HEK293 (cell line): Measurements from ENCODE around the gene PPP1R14C.

ENCODE experiments used
- ELK4 ChIP-seq: IDR thresholded peaks from 2 replicates; pipeline ENCODE4 v1.6.1; 2011; ENCODE audit warnings: mild to moderate bottlenecking, low read depth, low read length, borderline replicate concordance
- FEZF1 ChIP-seq: fragments of 450-650 bp; formaldehyde crosslinking; IDR thresholded peaks from 2 replicates; pipeline ENCODE4 v1.5.1; 2016; ENCODE audit warnings: missing biosample characterization, missing genetic modification characterization
- GLI4 ChIP-seq: fragments of 450-650 bp; formaldehyde crosslinking; IDR thresholded peaks from 2 replicates; pipeline ENCODE4 v1.5.1; 2016; ENCODE audit warnings: missing biosample characterization, missing genetic modification characterization
- MYNN ChIP-seq: fragments of 450-650 bp; formaldehyde crosslinking; IDR thresholded peaks from 2 replicates; pipeline ENCODE4 v1.5.1; 2016; ENCODE audit warnings: missing biosample characterization, missing genetic modification characterization, borderline replicate concordance
- ZBTB26 ChIP-seq: fragments of 450-650 bp; formaldehyde crosslinking; optimal IDR thresholded peaks from 2 replicates; pipeline ENCODE3; 2016; ENCODE audit warnings: missing biosample characterization, mild to moderate bottlenecking, missing genetic modification characterization
- ZBTB8A ChIP-seq: fragments of 450-650 bp; formaldehyde crosslinking; IDR thresholded peaks from 2 replicates; pipeline ENCODE4 v1.5.1; 2016; ENCODE audit warnings: missing biosample characterization, missing genetic modification characterization
- ZFP3 ChIP-seq: fragments of 450-650 bp; formaldehyde crosslinking; IDR thresholded peaks from 2 replicates; pipeline ENCODE4 v1.5.1; 2016; ENCODE audit warnings: low read depth, missing biosample characterization, missing genetic modification characterization
- ZNF157 ChIP-seq: fragments of 450-650 bp; formaldehyde crosslinking; IDR thresholded peaks from 2 replicates; pipeline ENCODE4 v1.5.1; 2016; ENCODE audit warnings: missing biosample characterization, missing genetic modification characterization
- ZNF202 ChIP-seq: fragments of 450-650 bp; formaldehyde crosslinking; IDR thresholded peaks from 2 replicates; pipeline ENCODE4 v1.5.1; 2016; ENCODE audit warnings: missing biosample characterization, missing genetic modification characterization, borderline replicate concordance
- ZNF335 ChIP-seq: fragments of 450-650 bp; formaldehyde crosslinking; conservative IDR thresholded peaks from 2 replicates; pipeline ENCODE4 v1.5.1; 2016; ENCODE audit warnings: missing biosample characterization, missing genetic modification characterization
- ZNF529 ChIP-seq: fragments of 450-650 bp; formaldehyde crosslinking; IDR thresholded peaks from 2 replicates; pipeline ENCODE4 v1.5.1; 2017; ENCODE audit warnings: missing genetic modification characterization, missing biosample characterization; ENCODE audit not compliant: insufficient replicate concordance
- ZNF548 ChIP-seq: fragments of 450-650 bp; formaldehyde crosslinking; IDR thresholded peaks from 2 replicates; pipeline ENCODE4 v1.5.1; 2016; ENCODE audit warnings: missing biosample characterization, missing genetic modification characterization
- ZNF555 ChIP-seq: fragments of 450-650 bp; formaldehyde crosslinking; conservative IDR thresholded peaks from 2 replicates; pipeline ENCODE4 v1.5.1; 2017; ENCODE audit warnings: missing biosample characterization, mild to moderate bottlenecking, missing genetic modification characterization, inconsistent platforms
- ZNF596 ChIP-seq: fragments of 450-650 bp; IDR thresholded peaks from 2 replicates; pipeline ENCODE4 v1.5.0; 2018; ENCODE audit warnings: missing biosample characterization, mild to moderate bottlenecking, missing genetic modification characterization, moderate library complexity
- ZNF677 ChIP-seq: fragments of 450-650 bp; IDR thresholded peaks from 2 replicates; pipeline ENCODE4 v1.5.0; 2018; ENCODE audit warnings: missing biosample characterization, mild to moderate bottlenecking, missing genetic modification characterization, moderate library complexity
- ZNF701 ChIP-seq: fragments of 450-650 bp; formaldehyde crosslinking; IDR thresholded peaks from 2 replicates; pipeline ENCODE4 v1.5.1; 2016; ENCODE audit warnings: missing biosample characterization, missing genetic modification characterization
- ZNF707 ChIP-seq: fragments of 450-650 bp; formaldehyde crosslinking; IDR thresholded peaks from 2 replicates; pipeline ENCODE4 v1.5.1; 2016; ENCODE audit warnings: missing biosample characterization, missing genetic modification characterization
- ZNF768 ChIP-seq: fragments of 450-650 bp; formaldehyde crosslinking; IDR thresholded peaks from 2 replicates; pipeline ENCODE4 v1.5.1; 2018; ENCODE audit warnings: missing biosample characterization, mild to moderate bottlenecking, missing genetic modification characterization
- TF ChIP-seq, protein P1 (sequence below): fragments of 450-650 bp; formaldehyde crosslinking; IDR thresholded peaks from 2 replicates; pipeline ENCODE4 v1.5.1; 2016; ENCODE audit warnings: missing biosample characterization, missing genetic modification characterization
- TF ChIP-seq, protein P2 (sequence below): fragments of 450-650 bp; formaldehyde crosslinking; IDR thresholded peaks from 2 replicates; pipeline ENCODE4 v1.5.1; 2017; ENCODE audit warnings: missing biosample characterization, missing genetic modification characterization
- TF ChIP-seq, protein P3 (sequence below): fragments of 450-650 bp; formaldehyde crosslinking; IDR thresholded peaks from 2 replicates; pipeline ENCODE4 v1.5.1; 2016; ENCODE audit warnings: missing biosample characterization, missing genetic modification characterization, borderline replicate concordance
- TF ChIP-seq, protein P4 (sequence below): fragments of 450-650 bp; formaldehyde crosslinking; IDR thresholded peaks from 2 replicates; pipeline ENCODE4 v1.5.1; 2016; ENCODE audit warnings: missing biosample characterization, missing genetic modification characterization, borderline replicate concordance
- TF ChIP-seq, protein P5 (sequence below): fragments of 450-650 bp; formaldehyde crosslinking; IDR thresholded peaks from 2 replicates; pipeline ENCODE4 v1.5.1; 2016; ENCODE audit warnings: missing biosample characterization, missing genetic modification characterization

PPP1R14C gene

GRCh38 chr6:150134280-150134920 lies 8.4 kb upstream of the PPP1R14C start (continued):
- no peak for TF ChIP-seq ZNF529
- TF ChIP-seq ZNF596 (tag by site-specific recombination): 0 out of 2 replicates have a peak, but pooled peaks have one; percentile 49
- no peak for TF ChIP-seq ZNF548 (tag by site-specific recombination)
- no peak for TF ChIP-seq ELK4
- TF ChIP-seq, protein P1, sequence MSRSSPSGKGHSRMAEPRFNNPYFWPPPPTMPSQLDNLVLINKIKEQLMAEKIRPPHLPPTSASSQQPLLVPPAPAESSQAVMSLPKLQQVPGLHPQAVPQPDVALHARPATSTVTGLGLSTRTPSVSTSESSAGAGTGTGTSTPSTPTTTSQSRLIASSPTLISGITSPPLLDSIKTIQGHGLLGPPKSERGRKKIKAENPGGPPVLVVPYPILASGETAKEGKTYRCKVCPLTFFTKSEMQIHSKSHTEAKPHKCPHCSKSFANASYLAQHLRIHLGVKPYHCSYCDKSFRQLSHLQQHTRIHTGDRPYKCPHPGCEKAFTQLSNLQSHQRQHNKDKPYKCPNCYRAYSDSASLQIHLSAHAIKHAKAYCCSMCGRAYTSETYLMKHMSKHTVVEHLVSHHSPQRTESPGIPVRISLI: no peak; the same call in 1 of the 2 replicates
- TF ChIP-seq, protein P2, sequence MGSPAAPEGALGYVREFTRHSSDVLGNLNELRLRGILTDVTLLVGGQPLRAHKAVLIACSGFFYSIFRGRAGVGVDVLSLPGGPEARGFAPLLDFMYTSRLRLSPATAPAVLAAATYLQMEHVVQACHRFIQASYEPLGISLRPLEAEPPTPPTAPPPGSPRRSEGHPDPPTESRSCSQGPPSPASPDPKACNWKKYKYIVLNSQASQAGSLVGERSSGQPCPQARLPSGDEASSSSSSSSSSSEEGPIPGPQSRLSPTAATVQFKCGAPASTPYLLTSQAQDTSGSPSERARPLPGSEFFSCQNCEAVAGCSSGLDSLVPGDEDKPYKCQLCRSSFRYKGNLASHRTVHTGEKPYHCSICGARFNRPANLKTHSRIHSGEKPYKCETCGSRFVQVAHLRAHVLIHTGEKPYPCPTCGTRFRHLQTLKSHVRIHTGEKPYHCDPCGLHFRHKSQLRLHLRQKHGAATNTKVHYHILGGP (tag by site-specific recombination): peak; percentile 40; the same call in 1 of the 2 replicates
- no peak for TF ChIP-seq ZNF768
- TF ChIP-seq, protein P3, sequence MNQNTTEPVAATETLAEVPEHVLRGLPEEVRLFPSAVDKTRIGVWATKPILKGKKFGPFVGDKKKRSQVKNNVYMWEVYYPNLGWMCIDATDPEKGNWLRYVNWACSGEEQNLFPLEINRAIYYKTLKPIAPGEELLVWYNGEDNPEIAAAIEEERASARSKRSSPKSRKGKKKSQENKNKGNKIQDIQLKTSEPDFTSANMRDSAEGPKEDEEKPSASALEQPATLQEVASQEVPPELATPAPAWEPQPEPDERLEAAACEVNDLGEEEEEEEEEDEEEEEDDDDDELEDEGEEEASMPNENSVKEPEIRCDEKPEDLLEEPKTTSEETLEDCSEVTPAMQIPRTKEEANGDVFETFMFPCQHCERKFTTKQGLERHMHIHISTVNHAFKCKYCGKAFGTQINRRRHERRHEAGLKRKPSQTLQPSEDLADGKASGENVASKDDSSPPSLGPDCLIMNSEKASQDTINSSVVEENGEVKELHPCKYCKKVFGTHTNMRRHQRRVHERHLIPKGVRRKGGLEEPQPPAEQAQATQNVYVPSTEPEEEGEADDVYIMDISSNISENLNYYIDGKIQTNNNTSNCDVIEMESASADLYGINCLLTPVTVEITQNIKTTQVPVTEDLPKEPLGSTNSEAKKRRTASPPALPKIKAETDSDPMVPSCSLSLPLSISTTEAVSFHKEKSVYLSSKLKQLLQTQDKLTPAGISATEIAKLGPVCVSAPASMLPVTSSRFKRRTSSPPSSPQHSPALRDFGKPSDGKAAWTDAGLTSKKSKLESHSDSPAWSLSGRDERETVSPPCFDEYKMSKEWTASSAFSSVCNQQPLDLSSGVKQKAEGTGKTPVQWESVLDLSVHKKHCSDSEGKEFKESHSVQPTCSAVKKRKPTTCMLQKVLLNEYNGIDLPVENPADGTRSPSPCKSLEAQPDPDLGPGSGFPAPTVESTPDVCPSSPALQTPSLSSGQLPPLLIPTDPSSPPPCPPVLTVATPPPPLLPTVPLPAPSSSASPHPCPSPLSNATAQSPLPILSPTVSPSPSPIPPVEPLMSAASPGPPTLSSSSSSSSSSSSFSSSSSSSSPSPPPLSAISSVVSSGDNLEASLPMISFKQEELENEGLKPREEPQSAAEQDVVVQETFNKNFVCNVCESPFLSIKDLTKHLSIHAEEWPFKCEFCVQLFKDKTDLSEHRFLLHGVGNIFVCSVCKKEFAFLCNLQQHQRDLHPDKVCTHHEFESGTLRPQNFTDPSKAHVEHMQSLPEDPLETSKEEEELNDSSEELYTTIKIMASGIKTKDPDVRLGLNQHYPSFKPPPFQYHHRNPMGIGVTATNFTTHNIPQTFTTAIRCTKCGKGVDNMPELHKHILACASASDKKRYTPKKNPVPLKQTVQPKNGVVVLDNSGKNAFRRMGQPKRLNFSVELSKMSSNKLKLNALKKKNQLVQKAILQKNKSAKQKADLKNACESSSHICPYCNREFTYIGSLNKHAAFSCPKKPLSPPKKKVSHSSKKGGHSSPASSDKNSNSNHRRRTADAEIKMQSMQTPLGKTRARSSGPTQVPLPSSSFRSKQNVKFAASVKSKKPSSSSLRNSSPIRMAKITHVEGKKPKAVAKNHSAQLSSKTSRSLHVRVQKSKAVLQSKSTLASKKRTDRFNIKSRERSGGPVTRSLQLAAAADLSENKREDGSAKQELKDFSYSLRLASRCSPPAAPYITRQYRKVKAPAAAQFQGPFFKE (tag by site-specific recombination): no peak
- TF ChIP-seq GLI4: no peak
- no peak for TF ChIP-seq ZNF157 (tag by site-specific recombination)
- TF ChIP-seq ZNF202 (tag by site-specific recombination): no peak
- no peak for TF ChIP-seq ZBTB26 (tag by site-specific recombination)
- TF ChIP-seq ZBTB8A (tag by site-specific recombination): peak; percentile 64
- peak; percentile 71; the same call in 1 of the 2 replicates for TF ChIP-seq MYNN (tag by site-specific recombination)
- TF ChIP-seq ZNF701: no peak
- TF ChIP-seq, protein P4, sequence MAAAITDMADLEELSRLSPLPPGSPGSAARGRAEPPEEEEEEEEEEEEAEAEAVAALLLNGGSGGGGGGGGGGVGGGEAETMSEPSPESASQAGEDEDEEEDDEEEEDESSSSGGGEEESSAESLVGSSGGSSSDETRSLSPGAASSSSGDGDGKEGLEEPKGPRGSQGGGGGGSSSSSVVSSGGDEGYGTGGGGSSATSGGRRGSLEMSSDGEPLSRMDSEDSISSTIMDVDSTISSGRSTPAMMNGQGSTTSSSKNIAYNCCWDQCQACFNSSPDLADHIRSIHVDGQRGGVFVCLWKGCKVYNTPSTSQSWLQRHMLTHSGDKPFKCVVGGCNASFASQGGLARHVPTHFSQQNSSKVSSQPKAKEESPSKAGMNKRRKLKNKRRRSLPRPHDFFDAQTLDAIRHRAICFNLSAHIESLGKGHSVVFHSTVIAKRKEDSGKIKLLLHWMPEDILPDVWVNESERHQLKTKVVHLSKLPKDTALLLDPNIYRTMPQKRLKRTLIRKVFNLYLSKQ: no peak
- TF ChIP-seq ZNF335: peak; percentile 57
- TF ChIP-seq ZNF707 (tag by site-specific recombination): no peak
- TF ChIP-seq FEZF1: peak; percentile 89
- TF ChIP-seq, protein P5, sequence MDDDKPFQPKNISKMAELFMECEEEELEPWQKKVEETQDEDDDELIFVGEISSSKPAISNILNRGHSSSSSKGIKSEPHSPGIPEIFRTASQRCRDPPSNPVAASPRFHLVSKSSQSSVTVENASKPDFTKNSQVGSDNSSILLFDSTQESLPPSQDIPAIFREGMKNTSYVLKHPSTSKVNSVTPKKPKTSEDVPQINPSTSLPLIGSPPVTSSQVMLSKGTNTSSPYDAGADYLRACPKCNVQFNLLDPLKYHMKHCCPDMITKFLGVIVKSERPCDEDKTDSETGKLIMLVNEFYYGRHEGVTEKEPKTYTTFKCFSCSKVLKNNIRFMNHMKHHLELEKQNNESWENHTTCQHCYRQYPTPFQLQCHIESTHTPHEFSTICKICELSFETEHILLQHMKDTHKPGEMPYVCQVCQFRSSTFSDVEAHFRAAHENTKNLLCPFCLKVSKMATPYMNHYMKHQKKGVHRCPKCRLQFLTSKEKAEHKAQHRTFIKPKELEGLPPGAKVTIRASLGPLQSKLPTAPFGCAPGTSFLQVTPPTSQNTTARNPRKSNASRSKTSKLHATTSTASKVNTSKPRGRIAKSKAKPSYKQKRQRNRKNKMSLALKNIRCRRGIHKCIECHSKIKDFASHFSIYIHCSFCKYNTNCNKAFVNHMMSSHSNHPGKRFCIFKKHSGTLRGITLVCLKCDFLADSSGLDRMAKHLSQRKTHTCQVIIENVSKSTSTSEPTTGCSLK (tag by site-specific recombination): no peak
- no peak for TF ChIP-seq ZNF555 (tag by site-specific recombination)
- TF ChIP-seq ZNF677: no peak
- TF ChIP-seq ZFP3 (tag by site-specific recombination): no peak
